Endothelial cell of hepatic sinusoid (primary cell): ENCODE measurements around the gene LHPP.
"Not testable (repeated sequence)": the region's sequence is repeated elsewhere in the genome, so short reads cannot be mapped to it uniquely, and the experiment has no call there.

Experiments
- in situ Hi-C: cut with HindIII; loops from 2 replicates; pipeline ENCODE4 v1.10.0; 2017; ENCODE audit warnings: low sequenced_read_pairs

LHPP gene

DNA sequence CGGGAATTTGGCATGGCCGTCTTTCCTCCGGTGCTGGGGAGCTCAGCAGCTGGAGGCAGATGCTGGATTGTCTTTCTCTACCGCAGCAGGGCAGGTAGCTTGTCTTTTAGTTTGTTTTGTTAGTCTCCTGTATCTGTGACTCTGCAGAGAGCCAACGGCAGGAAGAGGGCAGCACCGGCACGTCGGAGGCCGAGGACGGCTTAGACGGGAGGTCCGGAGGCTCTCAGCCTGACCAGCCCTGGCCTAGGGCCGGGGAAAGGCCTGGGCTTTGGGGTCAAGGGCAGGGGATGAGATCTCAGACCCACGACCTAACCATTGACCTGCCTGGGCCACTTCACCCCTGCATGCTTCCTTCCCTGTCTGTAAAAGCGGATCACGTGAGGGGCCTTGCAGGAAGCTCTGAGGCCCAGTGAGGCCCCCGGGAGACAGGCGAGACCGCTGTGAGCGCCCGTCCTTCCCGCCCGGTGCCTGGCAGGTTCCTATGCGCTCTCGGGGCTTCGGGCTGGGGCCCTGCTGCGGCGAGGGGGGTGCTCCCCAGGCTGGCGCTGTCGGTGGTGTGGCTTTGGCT, 72.7 kb downstream of the LHPP start:
- in situ Hi-C loops, result no loop called here

- in situ Hi-C loops, result loop anchor here (5.0 kb wide), 1 partner anchor 82 kb away; no protein-coding TSS in a partner anchor
Measured at GRCh38 chr10:124534826-124535601, 73.4 kb downstream of the LHPP start.

- in situ Hi-C loops, result loop anchor here (5.0 kb wide), 1 partner anchor 81 kb away; no protein-coding TSS in a partner anchor
Measured at GRCh38 chr10:124535731-124536495, 74.3 kb downstream of the LHPP start.

GRCh38 chr10:124536496-124537050, 75.0 kb downstream of the LHPP start:
- in situ Hi-C loops, result loop anchor here (5.0 kb wide), 1 partner anchor 81 kb away; no protein-coding TSS in a partner anchor

DNA sequence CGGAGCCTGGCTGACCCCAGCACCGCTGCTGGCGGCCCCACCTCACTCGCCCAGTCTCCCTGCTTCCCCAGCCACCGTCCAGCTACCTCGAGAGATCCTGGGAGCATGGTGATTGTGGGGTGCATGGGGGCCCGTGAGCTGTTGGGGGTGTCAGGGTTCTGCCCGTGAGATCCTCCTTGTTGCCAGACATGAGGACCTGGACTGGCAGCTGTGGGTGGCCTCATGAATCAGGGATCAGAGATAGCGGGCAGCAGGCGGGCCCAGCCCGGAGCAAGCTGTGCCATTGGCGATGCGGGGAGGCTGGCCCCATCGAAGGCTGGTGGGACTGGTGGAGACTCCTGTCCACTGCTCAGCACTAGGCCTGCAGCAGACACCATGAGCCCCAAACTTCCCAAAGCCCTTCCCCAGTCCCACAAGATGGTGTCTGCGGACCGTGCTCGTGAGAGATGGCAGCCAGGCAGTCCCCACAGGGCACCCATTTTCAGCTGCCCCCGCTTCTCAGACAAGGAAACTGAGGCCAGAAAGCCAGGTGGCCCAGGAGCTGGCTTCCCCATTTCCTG, 75.6 kb downstream of the LHPP start:
- in situ Hi-C loops, result loop anchor here (5.0 kb wide), 1 partner anchor 80 kb away; no protein-coding TSS in a partner anchor

DNA sequence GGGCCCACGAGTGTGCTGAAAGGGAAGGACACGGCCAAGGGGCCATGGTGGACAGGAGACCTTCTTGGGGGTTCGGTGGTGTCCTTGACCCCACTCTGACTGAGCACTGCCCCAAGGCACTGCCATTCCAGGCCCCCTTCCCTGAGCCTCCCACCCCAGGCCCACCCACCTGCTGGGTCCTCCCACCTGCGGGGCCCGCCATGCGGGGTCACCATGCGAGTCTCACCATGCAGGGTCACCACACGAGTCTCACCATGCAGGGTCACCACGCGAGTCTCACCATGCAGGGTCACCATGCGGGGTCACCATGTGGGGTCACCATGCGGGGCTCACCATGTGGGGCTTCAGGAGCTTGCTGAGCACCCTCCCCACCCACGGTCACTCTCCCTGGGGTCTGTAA, 76.3 kb downstream of the LHPP start:
- in situ Hi-C loops, result loop anchor here (5.0 kb wide), 1 partner anchor 79 kb away; no protein-coding TSS in a partner anchor

DNA sequence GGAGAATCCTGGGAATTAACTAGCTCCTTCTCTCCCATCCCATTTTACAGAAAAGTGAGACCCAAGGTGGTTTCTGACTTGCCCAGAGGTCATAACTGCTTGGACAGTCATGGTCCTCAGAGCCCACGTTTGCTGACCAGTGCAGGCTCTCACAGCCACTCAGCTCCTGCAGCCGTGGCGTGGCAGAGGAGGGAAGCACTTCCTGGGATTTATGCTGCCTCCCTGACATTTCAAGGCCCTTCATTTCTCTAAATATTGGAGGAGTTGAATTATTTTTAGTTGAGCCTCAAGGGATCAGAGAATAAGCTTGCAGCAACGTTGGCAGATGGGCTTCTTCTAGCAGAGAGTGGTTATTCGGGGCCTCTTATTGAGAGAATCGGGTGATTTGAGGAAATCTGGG, 77.1 kb downstream of the LHPP start:
- in situ Hi-C loops, result loop anchor here (5.0 kb wide), 1 partner anchor 79 kb away; no protein-coding TSS in a partner anchor

DNA sequence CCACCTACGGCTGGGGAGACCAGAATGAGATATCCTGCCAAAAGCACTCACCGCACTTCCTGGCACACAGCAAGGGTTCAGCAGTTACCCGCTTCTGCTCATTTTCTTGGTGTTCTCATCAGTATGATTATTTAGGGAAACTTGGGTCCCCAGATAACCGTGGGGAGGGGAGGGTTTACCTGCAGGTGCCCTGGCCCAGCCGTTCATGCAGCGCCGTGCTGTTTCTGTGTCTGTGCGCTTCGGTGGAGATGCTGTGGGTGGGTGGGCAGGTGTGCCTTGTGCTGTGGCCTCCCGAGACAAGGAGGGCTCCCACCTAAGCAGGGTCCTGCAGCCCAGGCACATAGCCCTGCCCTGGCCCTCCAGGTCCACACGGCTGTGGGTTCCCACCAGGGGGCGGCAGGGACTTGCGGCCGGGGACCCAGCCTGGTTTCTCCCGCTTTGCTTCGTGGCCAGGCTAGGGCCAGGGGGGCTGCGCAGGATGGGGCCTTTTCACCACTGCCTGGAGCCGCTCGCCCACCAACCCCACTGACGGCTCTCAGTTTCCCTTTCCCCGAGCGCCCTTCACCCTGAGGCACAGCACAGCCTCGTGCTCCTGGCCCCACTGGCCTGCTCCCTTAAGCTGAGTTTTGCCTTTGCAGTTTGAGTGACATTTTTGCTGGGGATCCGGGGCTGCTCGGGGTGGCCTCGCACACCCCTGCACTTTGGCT, 78.5 kb downstream of the LHPP start:
- in situ Hi-C loops, result loop anchor here (5.0 kb wide), 1 partner anchor 77 kb away; no protein-coding TSS in a partner anchor

GRCh38 chr10:124541076-124541903, 79.7 kb downstream of the LHPP start:
- in situ Hi-C loops, result no loop called here

DNA sequence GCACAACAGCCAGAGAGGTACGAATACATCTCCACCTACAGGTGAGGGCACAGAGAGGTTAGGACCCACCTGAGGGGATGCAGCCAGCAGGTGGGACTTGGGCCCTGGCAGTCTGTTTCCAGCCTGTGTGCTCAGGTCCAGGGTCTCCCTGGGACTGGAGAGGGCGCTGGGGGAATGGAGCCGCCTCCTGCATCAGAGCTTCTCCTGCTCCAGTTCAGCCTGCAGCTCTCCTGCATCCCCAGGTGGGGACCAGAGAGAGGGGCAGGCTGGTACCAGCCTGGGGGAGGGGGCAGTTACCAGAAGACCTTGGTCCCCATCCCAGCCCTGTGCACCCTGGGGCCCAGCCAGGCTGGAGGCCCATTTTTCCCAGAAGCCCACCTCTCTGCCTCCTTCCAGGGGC, 80.7 kb downstream of the LHPP start:
- in situ Hi-C loops, result no loop called here

DNA sequence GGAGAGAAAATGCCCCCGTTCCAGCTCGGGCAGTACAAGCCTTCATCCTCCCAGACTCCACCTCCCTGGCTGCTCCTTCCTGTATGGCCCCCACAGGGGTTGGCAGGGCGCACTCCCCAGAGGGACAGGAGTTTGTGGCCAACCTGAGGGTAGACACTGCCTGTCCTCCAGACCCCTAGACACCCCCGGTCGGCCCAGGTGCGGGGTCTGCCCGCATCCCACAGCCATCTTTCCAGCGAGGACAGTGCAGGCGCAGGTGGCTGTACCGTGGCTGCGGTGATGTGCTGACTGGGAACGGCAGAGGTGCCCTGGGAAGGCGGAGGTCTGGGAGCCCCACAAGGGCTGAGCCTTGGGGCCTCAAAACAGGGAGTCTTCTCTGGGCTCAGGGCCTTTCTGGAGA, 81.5 kb downstream of the LHPP start:
- in situ Hi-C loops, result no loop called here

DNA sequence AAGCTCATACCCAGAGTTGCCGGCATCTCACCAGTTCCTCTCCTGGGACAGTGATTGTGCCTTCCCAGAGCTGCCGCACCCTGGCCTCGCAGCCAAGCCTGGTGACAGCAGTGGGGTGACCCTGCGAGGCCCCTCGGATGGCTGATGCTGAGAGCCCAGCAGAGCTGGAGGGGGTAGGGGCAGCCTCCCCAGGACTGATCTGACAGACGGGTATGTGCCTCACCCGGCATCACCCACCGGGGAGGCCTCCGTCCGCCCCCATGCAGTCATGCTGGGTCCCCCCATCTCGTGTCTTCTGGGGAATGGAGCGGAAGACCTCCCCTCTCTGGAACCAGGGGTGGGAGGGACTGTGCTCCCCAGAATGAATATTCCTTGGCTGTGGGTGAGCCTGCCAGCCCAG, 82.3 kb downstream of the LHPP start:
- in situ Hi-C loops, result no loop called here

- in situ Hi-C loops, result no loop called here
Measured at GRCh38 chr10:124544711-124545110, 83.1 kb downstream of the LHPP start.

- in situ Hi-C loops, result no loop called here
Measured at GRCh38 chr10:124545351-124546054, 83.9 kb downstream of the LHPP start.

DNA sequence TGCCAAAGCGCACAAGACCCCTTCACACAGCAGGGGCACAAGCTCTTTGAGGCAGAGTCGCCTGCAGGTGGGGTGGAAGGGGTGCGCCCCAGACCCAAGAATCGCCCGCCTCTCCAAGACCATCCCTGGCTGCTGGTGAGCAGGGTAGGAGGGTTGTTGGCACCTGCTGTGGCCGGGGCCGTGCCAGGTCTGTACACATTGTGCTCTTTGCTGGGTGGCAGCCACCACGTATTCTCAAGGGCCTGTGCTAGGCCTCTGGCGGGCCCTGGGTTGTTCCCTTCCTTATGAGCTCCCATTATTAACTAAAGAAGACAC, 84.4 kb downstream of the LHPP start:
- in situ Hi-C loops, result no loop called here

DNA sequence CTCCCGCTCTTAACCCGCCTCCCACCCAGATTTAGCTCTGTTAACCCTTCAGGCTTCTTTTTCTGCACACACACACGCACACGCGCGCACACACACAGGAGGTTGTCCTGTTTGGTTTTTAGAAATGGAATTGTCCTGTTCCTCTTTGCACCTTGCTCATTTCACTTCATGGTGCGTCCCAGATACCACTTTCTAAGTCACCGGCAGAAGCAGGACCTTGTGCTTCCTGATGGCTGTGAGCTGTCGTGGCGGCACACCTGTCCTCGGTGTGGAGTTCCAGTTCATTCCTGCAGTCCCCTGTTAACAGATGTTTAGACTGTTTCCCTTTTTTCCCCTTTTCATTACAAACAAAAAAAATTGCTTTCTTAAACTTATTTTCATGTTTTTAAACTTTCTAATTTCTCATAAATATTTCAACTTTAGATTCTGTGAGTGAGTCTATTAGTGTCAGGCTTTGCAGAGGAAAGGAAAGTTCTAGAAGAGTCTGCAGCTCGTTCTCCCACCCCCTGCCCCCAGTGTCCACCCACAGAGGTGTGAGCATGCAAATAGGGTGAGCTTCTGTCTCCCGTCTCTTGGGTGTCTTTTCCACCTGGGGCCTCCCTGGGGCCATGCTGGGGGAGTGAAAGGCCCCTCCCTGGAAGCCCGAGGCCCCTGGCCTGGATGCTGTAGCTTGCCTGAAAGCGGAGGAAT, 85.5 kb downstream of the LHPP start:
- in situ Hi-C loops, result no loop called here

GRCh38 chr10:124547647-124548168, 86.1 kb downstream of the LHPP start:
- in situ Hi-C loops, result no loop called here

GRCh38 chr10:124549171-124549570, 87.5 kb downstream of the LHPP start:
- in situ Hi-C loops, result not testable (repeated sequence)
